Activated CD4-positive, alpha-beta T cell treated with anti-CD3 and anti-CD28 coated beads for 36 hours (primary cell): Measurements from ENCODE around the gene AK4. TPM values are rescaled to one million over a fixed set of nuclear protein-coding genes. Genes with fewer than 3 reads are reported as not detected.

Experiments used
- ATAC-seq: fragments of 200-7000 bp; cut with Tn5 transposase; one replicate; pipeline ENCODE4 v1.10.0; 2021; ENCODE audit warnings: mild to moderate bottlenecking, moderate library complexity
- CTCF ChIA-PET: fragments of 350-600 bp; sonication (Branson Sonifier 250); formaldehyde crosslinking; loops from one replicate; lab custom pipeline; 2021; ENCODE audit warnings: antibody characterized with exemption; lab: Charles Lee
- POLR2A ChIA-PET: fragments of 350-600 bp; sonication (Branson Sonifier 250); formaldehyde crosslinking; loops from one replicate; lab custom pipeline; 2021; ENCODE audit warnings: antibody characterized with exemption, inconsistent platforms; lab: Charles Lee
- DNase-seq: peaks from one replicate; pipeline ENCODE4 v3.0.0-alpha.2; 2020
- H3K27ac Mint-ChIP-seq: one replicate; pipeline ENCODE4 v1.8.0; 2021; ENCODE audit warnings: mixed read lengths
- H3K27me3 Mint-ChIP-seq: one replicate; pipeline ENCODE4 v1.8.0; 2021; ENCODE audit warnings: mixed read lengths
- H3K36me3 Mint-ChIP-seq: one replicate; pipeline ENCODE4 v1.8.0; 2021; ENCODE audit warnings: low read depth, mixed read lengths
- H3K4me1 Mint-ChIP-seq: one replicate; pipeline ENCODE4 v1.8.0; 2021; ENCODE audit warnings: mixed read lengths
- H3K4me3 Mint-ChIP-seq: one replicate; pipeline ENCODE4 v1.8.0; 2021; ENCODE audit warnings: mild to moderate bottlenecking, moderate library complexity, mixed read lengths
- H3K9me3 Mint-ChIP-seq: one replicate; pipeline ENCODE4 v1.8.0; 2021; ENCODE audit warnings: low read depth, mixed read lengths
- intact Hi-C, 2 experiments: fragments of 100-400 bp; cut with DNase I in 1 of 2; cut with micrococcal nuclease in 1 of 2; formaldehyde crosslinking; loops; one replicate each; pipeline versions ENCODE4 v1.14.2 to v1.15.1; 2022 to 2024; cut with DNase I, micrococcal nuclease
- total RNA-seq, 2 experiments: library from RNA; stranded (reverse); gene quantifications; one replicate each; pipeline ENCODE4 v1.2.3, GENCODE V29; 2021

AK4 gene
- total RNA-seq, 2 experiments from 2014 or later, result 90.4 to 102 TPM

- H3K27ac Mint-ChIP-seq, result no peak overlapping the region
- intact Hi-C loops, result no loop called here
- no peaks in the 10 kb centered on the region for H3K4me1 Mint-ChIP-seq
- ATAC-seq, result no peak
- H3K27me3 Mint-ChIP-seq, result no peaks in the 10 kb centered on the region
- no peaks in the 10 kb centered on the region for H3K36me3 Mint-ChIP-seq
- ChIA-PET POLR2A (no interaction called here), CTCF (no interaction called here)
- DNase-seq, result no peak
- H3K9me3 Mint-ChIP-seq, result no peaks in the 10 kb centered on the region
- no peak overlapping the region for H3K4me3 Mint-ChIP-seq
Observed at GRCh38 chr1:65177457-65177856, 29.5 kb downstream of the AK4 start.

GRCh38 chr1:65178235-65178634 lies 30.2 kb downstream of the AK4 start:
- Mint-ChIP-seq H3K27ac (no peak overlapping the region), H3K9me3 (no peaks in the 10 kb centered on the region), H3K4me3 (no peak overlapping the region), H3K27me3 (no peaks in the 10 kb centered on the region), H3K36me3 (no peaks in the 10 kb centered on the region), H3K4me1 (no peaks in the 10 kb centered on the region)
- CTCF ChIA-PET, result no interaction called here
- intact Hi-C loops, result no loop called here
- ATAC-seq (no peak), DNase-seq (no peak)
- POLR2A ChIA-PET, result no interaction called here

GRCh38 chr1:65179148-65179547 lies 31.1 kb downstream of the AK4 start:
- DNase-seq, result no peak
- ChIA-PET POLR2A (no interaction called here), CTCF (no interaction called here)
- intact Hi-C loops, result no loop called here
- Mint-ChIP-seq H3K4me3 (no peak overlapping the region), H3K36me3 (no peaks in the 10 kb centered on the region), H3K27me3 (no peaks in the 10 kb centered on the region), H3K9me3 (no peaks in the 10 kb centered on the region), H3K27ac (no peak overlapping the region), H3K4me1 (no peaks in the 10 kb centered on the region)
- ATAC-seq, result no peak

- ATAC-seq (no peak), DNase-seq (no peak)
- H3K27ac Mint-ChIP-seq, result no peak overlapping the region
- intact Hi-C loops, result no loop called here
- H3K9me3 Mint-ChIP-seq, result no peaks in the 10 kb centered on the region
- no peak overlapping the region for H3K4me3 Mint-ChIP-seq
- H3K27me3 Mint-ChIP-seq, result no peaks in the 10 kb centered on the region
- ChIA-PET POLR2A (no interaction called here), CTCF (interaction anchor here (0.6 kb wide), 1 partner anchor 1783 kb away, joined by 3 read pairs; no protein-coding TSS in a partner anchor)
- H3K36me3 Mint-ChIP-seq, result no peaks in the 10 kb centered on the region
- H3K4me1 Mint-ChIP-seq, result no peaks in the 10 kb centered on the region
Observed at GRCh38 chr1:65180977-65181376, 33.0 kb downstream of the AK4 start.

- intact Hi-C loops, result no loop called here
- ChIA-PET POLR2A (no interaction called here), CTCF (no interaction called here)
- H3K36me3 Mint-ChIP-seq, result no peaks in the 10 kb centered on the region
- no peaks in the 10 kb centered on the region for H3K9me3 Mint-ChIP-seq
- no peaks in the 10 kb centered on the region for H3K27me3 Mint-ChIP-seq
- no peak overlapping the region for H3K27ac Mint-ChIP-seq
- ATAC-seq (no peak), DNase-seq (no peak)
- no peak overlapping the region for H3K4me3 Mint-ChIP-seq
- no peaks in the 10 kb centered on the region for H3K4me1 Mint-ChIP-seq
Observed at GRCh38 chr1:65182658-65183268, 34.8 kb downstream of the AK4 start.

- ChIA-PET CTCF (no interaction called here), POLR2A (no interaction called here)
- DNase-seq, result no peak
- ATAC-seq, result no peak
- Mint-ChIP-seq H3K27me3 (no peaks in the 10 kb centered on the region), H3K4me3 (no peak overlapping the region), H3K36me3 (peaks cover 14% of the 10 kb centered on the region), H3K4me1 (no peaks in the 10 kb centered on the region), H3K27ac (no peak overlapping the region), H3K9me3 (no peaks in the 10 kb centered on the region)
- intact Hi-C loops, result no loop called here
Observed at GRCh38 chr1:65189576-65190115, 41.6 kb downstream of the AK4 start.

GRCh38 chr1:65190229-65190628 lies 42.2 kb downstream of the AK4 start:
- ATAC-seq (no peak), DNase-seq (no peak)
- Mint-ChIP-seq H3K4me1 (no peaks in the 10 kb centered on the region), H3K36me3 (peaks cover 14% of the 10 kb centered on the region), H3K4me3 (no peak overlapping the region), H3K27me3 (no peaks in the 10 kb centered on the region), H3K9me3 (no peaks in the 10 kb centered on the region), H3K27ac (no peak overlapping the region)
- ChIA-PET CTCF (interaction anchor here (0.6 kb wide), 1 partner anchor 18 kb away, joined by 3 read pairs; no protein-coding TSS in a partner anchor), POLR2A (no interaction called here)
- intact Hi-C loops, result no loop called here

GRCh38 chr1:65193129-65193695 lies 45.2 kb downstream of the AK4 start:
- H3K4me1 Mint-ChIP-seq, result no peaks in the 10 kb centered on the region
- H3K27me3 Mint-ChIP-seq, result peaks cover under 1% of the 10 kb centered on the region
- H3K9me3 Mint-ChIP-seq, result no peaks in the 10 kb centered on the region
- ATAC-seq (no peak), DNase-seq (no peak)
- intact Hi-C loops, result no loop called here
- peaks cover 14% of the 10 kb centered on the region for H3K36me3 Mint-ChIP-seq
- H3K4me3 Mint-ChIP-seq, result no peak overlapping the region
- ChIA-PET POLR2A (no interaction called here), CTCF (no interaction called here)
- H3K27ac Mint-ChIP-seq, result no peak overlapping the region

GRCh38 chr1:65195495-65196417 lies 47.8 kb downstream of the AK4 start:
- CTCF ChIA-PET, result interaction anchor here (1.2 kb wide), 1 partner anchor 40 kb away, joined by 3 read pairs; no protein-coding TSS in a partner anchor

GRCh38 chr1:65196926-65197325 lies 48.9 kb downstream of the AK4 start:
- Mint-ChIP-seq H3K4me1 (no peaks in the 10 kb centered on the region), H3K4me3 (no peak overlapping the region), H3K36me3 (peaks cover 9% of the 10 kb centered on the region), H3K27ac (no peak overlapping the region), H3K9me3 (no peaks in the 10 kb centered on the region), H3K27me3 (peaks cover 9% of the 10 kb centered on the region)
- ATAC-seq (no peak), DNase-seq (no peak)
- intact Hi-C loops, result no loop called here
- CTCF ChIA-PET, result interaction anchor here (1.2 kb wide), 1 partner anchor 41 kb away, joined by 3 read pairs; no protein-coding TSS in a partner anchor
- POLR2A ChIA-PET, result interaction anchor here (0.7 kb wide), 1 partner anchor 610 kb away, joined by 3 read pairs; no protein-coding TSS in a partner anchor

More at GRCh38 chr1:65195495-65196417, 47.8 kb downstream of the AK4 start:
- Mint-ChIP-seq H3K36me3 (peaks cover 14% of the 10 kb centered on the region), H3K4me3 (no peak overlapping the region), H3K9me3 (no peaks in the 10 kb centered on the region), H3K27ac (no peak overlapping the region), H3K27me3 (peaks cover 4% of the 10 kb centered on the region), H3K4me1 (no peaks in the 10 kb centered on the region)
- ATAC-seq (no peak), DNase-seq (no peak)
- intact Hi-C loops, result no loop called here
- POLR2A ChIA-PET, result no interaction called here

- CTCF ChIA-PET, result no interaction called here
- peaks cover 9% of the 10 kb centered on the region for H3K27me3 Mint-ChIP-seq
- H3K4me1 Mint-ChIP-seq, result no peaks in the 10 kb centered on the region
- no peaks in the 10 kb centered on the region for H3K9me3 Mint-ChIP-seq
- H3K4me3 Mint-ChIP-seq, result no peak overlapping the region
- intact Hi-C loops, result no loop called here
- POLR2A ChIA-PET, result interaction anchor here (0.7 kb wide), 1 partner anchor 610 kb away, joined by 3 read pairs; no protein-coding TSS in a partner anchor
- DNase-seq, result no peak
- no peak for ATAC-seq
- peaks cover 5% of the 10 kb centered on the region for H3K36me3 Mint-ChIP-seq
- H3K27ac Mint-ChIP-seq, result no peak overlapping the region
Observed at GRCh38 chr1:65197636-65198035, 49.6 kb downstream of the AK4 start.
